Endothelial cell of umbilical vein (primary cell): ENCODE data around the gene POU3F3. TPM values are rescaled to one million over a fixed set of nuclear protein-coding genes. Genes with fewer than 3 reads are reported as not detected.

ENCODE experiments used
- BruUV-seq: library from RNA; stranded (reverse); fragments of 400-500 nt; replicated peaks from 2 replicates; lab custom pipeline; 2021; lab: Mats Ljungman, UMichigan
- CTCF ChIA-PET: fragments of 300-600, 350-600 bp; sonication (Branson Sonifier 250); formaldehyde crosslinking; loops from one replicate; lab custom pipeline; 2021; ENCODE audit warnings: antibody characterized with exemption, inconsistent platforms; lab: Charles Lee
- POLR2A ChIA-PET: fragments of 300-600, 350-600 bp; sonication (Branson Sonifier 250); formaldehyde crosslinking; loops from one replicate; lab custom pipeline; 2021; ENCODE audit warnings: antibody characterized with exemption, inconsistent platforms; lab: Charles Lee
- DNase-seq: peaks from one replicate; pipeline ENCODE4 v3.0.0-alpha.2; 2011; ENCODE audit warnings: low read depth, low spot score
- FAIRE-seq: peaks from 2 replicates; lab custom pipeline; 2011; peaks lifted over from hg19 to GRCh38; lab: Jason Lieb, UNC
- H2AFZ ChIP-seq: 2 replicates; pipeline ENCODE4 v1.6.0; 2012; ENCODE audit warnings: low read depth, low read length, control low read depth, inconsistent platforms
- H3K27ac ChIP-seq: 2 replicates; pipeline ENCODE4 v1.5.1; 2011; ENCODE audit warnings: low read depth, mild to moderate bottlenecking, control low read depth, low read length, moderate library complexity; ENCODE audit not compliant: insufficient read depth
- H3K27me3 ChIP-seq, 2 experiments: 2 replicates each; pipeline versions ENCODE4 v1.6.0 to v1.6.1; 2011; ENCODE audit warnings: low read length in 2 of 2, mixed read lengths in 1 of 2; ENCODE audit not compliant: control insufficient read depth in 2 of 2, insufficient read depth in 2 of 2
- H3K36me3 ChIP-seq, 2 experiments: 2 replicates in 1 of 2; 3 replicates in 1 of 2; pipeline ENCODE4 v1.5.1; 2011; ENCODE audit warnings: low read length in 2 of 2, mild to moderate bottlenecking in 1 of 2, moderate library complexity in 1 of 2; ENCODE audit not compliant: control insufficient read depth in 2 of 2, insufficient read depth in 2 of 2; ENCODE audit errors: extremely low read depth in 1 of 2
- H3K4me1 ChIP-seq: 3 replicates; pipeline ENCODE4 v1.5.1; 2011; ENCODE audit warnings: mild to moderate bottlenecking, low read length; ENCODE audit not compliant: control insufficient read depth, insufficient read depth; ENCODE audit errors: extremely low read depth
- H3K4me2 ChIP-seq: 2 replicates; pipeline ENCODE4 v1.6.1; 2011; ENCODE audit warnings: low read length, control low read depth, mixed read lengths; ENCODE audit not compliant: insufficient read depth
- H3K4me3 ChIP-seq, 3 experiments: fragments of 200-600 bp in 1 of 3; sonication (generic), shearing (Covaris generic) in 1 of 3; replicated peaks in 1 of 3; 2 replicates each; pipeline ENCODE4 v1.5.1; 2011 to 2016; ENCODE audit warnings: control low read depth in 3 of 3, low read length in 3 of 3, mild to moderate bottlenecking in 2 of 3, inconsistent platforms in 1 of 3, low read depth in 1 of 3, moderate library complexity in 1 of 3; ENCODE audit not compliant: insufficient read depth in 1 of 3
- H3K79me2 ChIP-seq: 2 replicates; pipeline ENCODE4 v1.6.0; 2012; ENCODE audit warnings: low read length, inconsistent platforms; ENCODE audit not compliant: control insufficient read depth, insufficient read depth
- H3K9ac ChIP-seq: replicated peaks from 2 replicates; pipeline ENCODE3; 2011; ENCODE audit warnings: low read length, control low read depth; ENCODE audit not compliant: insufficient read depth; ENCODE audit errors: extremely low read depth
- H3K9me1 ChIP-seq: replicated peaks from 3 replicates; pipeline ENCODE4 v1.6.0; 2011; ENCODE audit warnings: mild to moderate bottlenecking, low read length; ENCODE audit not compliant: control insufficient read depth, insufficient read depth; ENCODE audit errors: extremely low read depth
- H3K9me3 ChIP-seq: replicated peaks from 2 replicates; pipeline ENCODE4 v1.5.1; 2012; ENCODE audit warnings: low read length, inconsistent platforms; ENCODE audit not compliant: control insufficient read depth, insufficient read depth
- H4K20me1 ChIP-seq: replicated peaks from 2 replicates; pipeline ENCODE3; 2011; ENCODE audit warnings: mild to moderate bottlenecking, low read length; ENCODE audit not compliant: control insufficient read depth, insufficient read depth; ENCODE audit errors: extremely low read depth
- EZH2 ChIP-seq: IDR thresholded peaks from 2 replicates; pipeline ENCODE4 v1.6.1; 2012; ENCODE audit warnings: borderline replicate concordance, low read depth, mild to moderate bottlenecking, moderate library complexity, low read length, inconsistent platforms; ENCODE audit not compliant: severe bottlenecking
- JUN ChIP-seq: IDR thresholded peaks from 2 replicates; pipeline ENCODE4 v1.6.1; 2011; ENCODE audit warnings: borderline replicate concordance, low read depth; ENCODE audit not compliant: insufficient read length, insufficient read depth
- MAX ChIP-seq: IDR thresholded peaks from 2 replicates; pipeline ENCODE4 v1.6.1; 2011; ENCODE audit not compliant: insufficient read depth, insufficient read length
- MYC ChIP-seq: IDR thresholded peaks from one replicate; pipeline ENCODE4 v1.6.1; 2011; ENCODE audit warnings: mild to moderate bottlenecking, low read depth, low read length
- POLR2A ChIP-seq: IDR thresholded peaks from 2 replicates; pipeline ENCODE4 v1.6.1; 2012; ENCODE audit warnings: low read depth, mild to moderate bottlenecking, control low read depth, low read length
- POLR2AphosphoS5 ChIP-seq: IDR thresholded peaks from 2 replicates; pipeline ENCODE4 v1.6.1; 2012; ENCODE audit warnings: low read depth, mild to moderate bottlenecking, control low read depth, low read length, moderate library complexity; ENCODE audit not compliant: insufficient read depth
- dilution Hi-C: fragments of 300-500 bp; cut with MboI; formaldehyde crosslinking; loops from one replicate; pipeline ENCODE4 v1.15.0; 2019; ENCODE audit warnings: low sequenced_read_pairs; ENCODE audit not compliant: extremely low pct_ligation_motif_present
- intact Hi-C: fragments of 100-400 bp; cut with micrococcal nuclease; formaldehyde crosslinking; loops from one replicate; pipeline ENCODE4 v1.10.0; 2022
- polyA plus RNA-seq, 4 experiments: library from polyadenylated mRNA; depleted of rRNA in 3 of 4; stranded (reverse) in 3 of 4; unstranded in 1 of 4; fragments of >200 nt; gene quantifications; 2 replicates each; pipeline versions ENCODE4 v1.2.1 to v1.2.3, GENCODE V29; 2011 to 2012; ENCODE audit warnings: missing spikeins in 1 of 4
- total RNA-seq: library from RNA; stranded (reverse); gene quantifications from 2 replicates; pipeline ENCODE4 v1.2.3, GENCODE V29; 2021

POU3F3 gene
- total and polyA plus RNA-seq, 2 donors (not counting 3 experiments of a cell fraction or from before 2014, with no cell fraction given): not detected

- no TSS peak for BruUV-seq
- no peaks in the 10 kb centered on the region for H3K79me2 ChIP-seq
- DNase-seq: no peak
- no peaks in the 10 kb centered on the region for H3K9me1 ChIP-seq
- dilution Hi-C loops: no loop called here
- H3K27me3 ChIP-seq: peaks cover 80 to 95% of the 10 kb centered on the region in 2 experiments
- H4K20me1 ChIP-seq: no peaks in the 10 kb centered on the region
- H3K9me3 ChIP-seq: no peaks in the 10 kb centered on the region
- intact Hi-C loops: no loop called here
- peak; percentile 18 for FAIRE-seq
- H3K4me3 ChIP-seq: no peak overlapping the region
- H3K27ac ChIP-seq: no peak overlapping the region
- H3K36me3 ChIP-seq: no peaks in the 10 kb centered on the region
- H3K4me1 ChIP-seq: peaks cover 2% of the 10 kb centered on the region
- CTCF ChIA-PET: interaction anchor here (0.6 to 5.4 kb wide), 2 partner anchors 10 to 13 kb away, joined by 3 to 32 read pairs; no protein-coding TSS in a partner anchor
- H3K4me2 ChIP-seq: no peak overlapping the region
- no peak overlapping the region for H2AFZ ChIP-seq
- TF ChIP-seq POLR2AphosphoS5: no peak
- TF ChIP-seq MAX: no peak
- no peak for TF ChIP-seq MYC
- POLR2A ChIA-PET: no interaction called here
- H3K9ac ChIP-seq: no peak overlapping the region
Measured at GRCh38 chr2:104861351-104862057, 7.6 kb downstream of the POU3F3 start.

- H3K4me3 ChIP-seq: no peak overlapping the region
- H3K79me2 ChIP-seq: no peaks in the 10 kb centered on the region
- intact Hi-C loops: no loop called here
- ChIA-PET CTCF (interaction anchor here (0.6 to 5.4 kb wide), 2 partner anchors 11 to 13 kb away, joined by 3 to 32 read pairs; no protein-coding TSS in a partner anchor), POLR2A (no interaction called here)
- dilution Hi-C loops: no loop called here
- no peaks in the 10 kb centered on the region for H3K9me1 ChIP-seq
- no peaks in the 10 kb centered on the region for H4K20me1 ChIP-seq
- BruUV-seq: no TSS peak
- H3K4me1 ChIP-seq: peaks cover 1% of the 10 kb centered on the region
- no peak overlapping the region for H2AFZ ChIP-seq
- no peak overlapping the region for H3K9ac ChIP-seq
- no peak overlapping the region for H3K27ac ChIP-seq
- TF ChIP-seq POLR2A (no peak), EZH2 (peak; percentile 41), JUN (no peak)
- peaks cover 83 to 97% of the 10 kb centered on the region in 2 experiments for H3K27me3 ChIP-seq
- DNase-seq (no peak), FAIRE-seq (no peak)
- H3K9me3 ChIP-seq: no peaks in the 10 kb centered on the region
- no peaks in the 10 kb centered on the region for H3K36me3 ChIP-seq
- no peak overlapping the region for H3K4me2 ChIP-seq
Measured at GRCh38 chr2:104862058-104862941, 8.4 kb downstream of the POU3F3 start.
